GM18507 (cell line): ENCODE measurements around the gene NPHP4.

Experiments used
- DNase-seq: peaks from one replicate; pipeline ENCODE4 v3.0.0; 2011; ENCODE audit warnings: low read depth; ENCODE audit not compliant: insufficient read length; ENCODE audit errors: extremely low spot score
- FAIRE-seq: peaks from 2 replicates; lab custom pipeline; 2011; peaks lifted over from hg19 to GRCh38; lab: Jason Lieb, UNC

NPHP4 gene

GRCh38 chr1:5834477-5835178, 157.6 kb downstream of the NPHP4 start:
- DNase-seq (no peak), FAIRE-seq (no peak)

GRCh38 chr1:5833911-5834310, 158.3 kb downstream of the NPHP4 start:
- DNase-seq (no peak), FAIRE-seq (no peak)

- FAIRE-seq = no peak
- no peak for DNase-seq
Observed at GRCh38 chr1:5832916-5833895, 159.0 kb downstream of the NPHP4 start.

GRCh38 chr1:5831600-5832335, 160.5 kb downstream of the NPHP4 start:
- no peak for FAIRE-seq
- DNase-seq = no peak

GRCh38 chr1:5830771-5831599, 161.2 kb downstream of the NPHP4 start:
- FAIRE-seq (no peak), DNase-seq (no peak)

GRCh38 chr1:5829414-5829813, 162.8 kb downstream of the NPHP4 start:
- DNase-seq (no peak), FAIRE-seq (no peak)

GRCh38 chr1:5828308-5828935, 163.8 kb downstream of the NPHP4 start:
- DNase-seq = no peak
- FAIRE-seq = no peak

GRCh38 chr1:5827516-5827915, 164.7 kb downstream of the NPHP4 start:
- FAIRE-seq (no peak), DNase-seq (no peak)

- DNase-seq (no peak), FAIRE-seq (no peak)
Observed at GRCh38 chr1:5826601-5827000, 165.6 kb downstream of the NPHP4 start.

GRCh38 chr1:5822726-5823125, 169.5 kb downstream of the NPHP4 start:
- no peak for DNase-seq
- no peak for FAIRE-seq

- FAIRE-seq = no peak
- DNase-seq = no peak
Observed at GRCh38 chr1:5822266-5822665, 170.0 kb downstream of the NPHP4 start.

GRCh38 chr1:5821540-5822176, 170.6 kb downstream of the NPHP4 start:
- FAIRE-seq (no peak), DNase-seq (no peak)

GRCh38 chr1:5820026-5820421, 172.2 kb downstream of the NPHP4 start:
- DNase-seq (no peak), FAIRE-seq (no peak)

- DNase-seq (no peak), FAIRE-seq (no peak)
Observed at GRCh38 chr1:5819391-5820025, 172.7 kb downstream of the NPHP4 start.

- DNase-seq (no peak), FAIRE-seq (no peak)
Observed at GRCh38 chr1:5818755-5819154, 173.5 kb downstream of the NPHP4 start.

- FAIRE-seq = no peak
Observed at GRCh38 chr1:5815716-5816115, 176.5 kb downstream of the NPHP4 start.

GRCh38 chr1:5815211-5815610, 177.0 kb downstream of the NPHP4 start:
- DNase-seq (no peak), FAIRE-seq (no peak)

More at GRCh38 chr1:5815716-5816115, 176.5 kb downstream of the NPHP4 start:
- DNase-seq = no peak
